ENCODE results near the gene MLH1.

DNA sequence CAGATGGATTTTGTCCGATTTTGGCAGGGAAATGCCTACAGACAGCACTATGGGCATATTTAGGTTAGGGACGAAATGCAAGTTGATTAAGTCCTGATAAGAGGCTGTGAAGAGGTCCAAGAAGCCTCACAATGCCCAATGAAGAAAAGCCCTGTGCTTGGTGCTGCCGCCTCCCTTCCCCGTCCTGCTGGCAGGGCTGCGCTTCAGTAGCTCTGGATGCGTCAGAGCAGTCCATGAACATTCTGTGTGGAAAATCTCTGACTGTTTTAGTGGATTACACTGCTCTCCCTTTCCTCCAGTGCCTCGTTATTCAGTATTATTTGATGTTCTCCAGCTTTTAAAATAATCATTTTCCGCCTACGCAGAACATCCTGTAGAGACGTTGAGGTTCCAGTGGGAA lies 39.6 kb downstream of the MLH1 start:
- TF ChIP-seq, protein P1, sequence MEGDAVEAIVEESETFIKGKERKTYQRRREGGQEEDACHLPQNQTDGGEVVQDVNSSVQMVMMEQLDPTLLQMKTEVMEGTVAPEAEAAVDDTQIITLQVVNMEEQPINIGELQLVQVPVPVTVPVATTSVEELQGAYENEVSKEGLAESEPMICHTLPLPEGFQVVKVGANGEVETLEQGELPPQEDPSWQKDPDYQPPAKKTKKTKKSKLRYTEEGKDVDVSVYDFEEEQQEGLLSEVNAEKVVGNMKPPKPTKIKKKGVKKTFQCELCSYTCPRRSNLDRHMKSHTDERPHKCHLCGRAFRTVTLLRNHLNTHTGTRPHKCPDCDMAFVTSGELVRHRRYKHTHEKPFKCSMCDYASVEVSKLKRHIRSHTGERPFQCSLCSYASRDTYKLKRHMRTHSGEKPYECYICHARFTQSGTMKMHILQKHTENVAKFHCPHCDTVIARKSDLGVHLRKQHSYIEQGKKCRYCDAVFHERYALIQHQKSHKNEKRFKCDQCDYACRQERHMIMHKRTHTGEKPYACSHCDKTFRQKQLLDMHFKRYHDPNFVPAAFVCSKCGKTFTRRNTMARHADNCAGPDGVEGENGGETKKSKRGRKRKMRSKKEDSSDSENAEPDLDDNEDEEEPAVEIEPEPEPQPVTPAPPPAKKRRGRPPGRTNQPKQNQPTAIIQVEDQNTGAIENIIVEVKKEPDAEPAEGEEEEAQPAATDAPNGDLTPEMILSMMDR (IDR thresholded peaks at IDR 0.05) = no peak
- TF ChIP-seq POLR2A (IDR thresholded peaks at IDR 0.05) = no peak

All from heart left ventricle (tissue), 13 donors.